Mucosa of descending colon (tissue), 3 donors: Measurements from ENCODE around the gene LILRB5. TPM values are rescaled to one million over a fixed set of nuclear protein-coding genes. Genes with fewer than 3 reads are reported as not detected.

Experiments used
- ATAC-seq: fragments of 200-7000 bp; cut with Tn5 transposase; one replicate; pipeline ENCODE4 v1.9.1; 2020; ENCODE audit warnings: mild to moderate bottlenecking, moderate library complexity
- DNase-seq, 3 donors: peaks; one replicate each; pipeline ENCODE4 v3.0.0-alpha.2; 2020
- H3K36me3 ChIP-seq: fragments of 200-600 bp; one replicate; pipeline ENCODE4 v1.8.0; 2021; ENCODE audit warnings: low read depth, mild to moderate bottlenecking
- H3K4me1 ChIP-seq: fragments of 200-600 bp; one replicate; pipeline ENCODE4 v1.8.0; 2021; ENCODE audit warnings: low read depth, mild to moderate bottlenecking
- H3K4me3 ChIP-seq: fragments of 200-600 bp; one replicate; pipeline ENCODE4 v1.8.0; 2021; ENCODE audit warnings: mild to moderate bottlenecking
- H3K9me3 ChIP-seq: fragments of 200-600 bp; one replicate; pipeline ENCODE4 v1.8.0; 2021; ENCODE audit warnings: mild to moderate bottlenecking
- intact Hi-C, 2 donors: fragments of 100-400 bp; cut with DNase I in 1 of 2; cut with micrococcal nuclease in 1 of 2; formaldehyde crosslinking; loops; one replicate each; pipeline versions ENCODE4 v1.11.0 to v1.11.1; 2022; cut with DNase I, micrococcal nuclease
- total RNA-seq, 3 donors: library from RNA; stranded (reverse); fragmentation: NEBNext Ultra II Directional in 2 of 3; extraction: Animal tissue kit (Norgen Biotek cat#: 25700) in 2 of 3; gene quantifications; one replicate each; pipeline versions ENCODE4 v1.2.1 to v1.2.4, GENCODE V29; 2021 to 2023
- TF ChIP-seq, protein P1 (sequence below): fragments of 200-600 bp; IDR thresholded peaks from one replicate; pipeline ENCODE4 v1.8.0; 2022; ENCODE audit warnings: antibody characterized with exemption, mild to moderate bottlenecking
- donor health status: DM: no; HTN: no; CAD: no; lungs with moderate emphysema.
- donor health status: DM: no; HTN: no; CAD: no.
- donor health status: DM: no; HTN: yes; CAD: no.

Gene LILRB5
- total RNA-seq, 3 donors from 2014 or later: 5.4 to 17.5 (median 12.2) TPM

DNA sequence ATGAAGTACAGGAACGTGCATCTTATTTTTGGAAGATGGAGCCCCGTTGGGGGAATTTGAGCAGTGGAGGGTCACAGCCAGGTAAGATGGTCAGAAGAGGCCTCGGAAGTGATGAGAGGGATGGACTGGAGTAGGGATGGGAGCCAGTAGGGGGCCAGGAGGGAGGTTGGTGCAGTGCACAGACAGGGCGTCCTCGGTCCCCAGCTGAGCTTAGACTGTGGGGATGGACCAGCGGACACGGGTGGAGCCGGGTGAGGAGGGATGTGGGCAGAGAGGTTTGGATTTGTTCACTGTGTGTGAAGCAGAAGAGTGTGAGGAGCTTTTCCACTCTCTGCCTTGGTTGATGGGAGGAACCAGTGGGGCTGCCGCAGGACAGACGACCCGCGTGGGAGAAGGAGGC lies 45.8 kb downstream of the LILRB5 start:
- H3K4me1 ChIP-seq: peaks cover 47% of the 10 kb centered on the region
- no peak for ATAC-seq

DNA sequence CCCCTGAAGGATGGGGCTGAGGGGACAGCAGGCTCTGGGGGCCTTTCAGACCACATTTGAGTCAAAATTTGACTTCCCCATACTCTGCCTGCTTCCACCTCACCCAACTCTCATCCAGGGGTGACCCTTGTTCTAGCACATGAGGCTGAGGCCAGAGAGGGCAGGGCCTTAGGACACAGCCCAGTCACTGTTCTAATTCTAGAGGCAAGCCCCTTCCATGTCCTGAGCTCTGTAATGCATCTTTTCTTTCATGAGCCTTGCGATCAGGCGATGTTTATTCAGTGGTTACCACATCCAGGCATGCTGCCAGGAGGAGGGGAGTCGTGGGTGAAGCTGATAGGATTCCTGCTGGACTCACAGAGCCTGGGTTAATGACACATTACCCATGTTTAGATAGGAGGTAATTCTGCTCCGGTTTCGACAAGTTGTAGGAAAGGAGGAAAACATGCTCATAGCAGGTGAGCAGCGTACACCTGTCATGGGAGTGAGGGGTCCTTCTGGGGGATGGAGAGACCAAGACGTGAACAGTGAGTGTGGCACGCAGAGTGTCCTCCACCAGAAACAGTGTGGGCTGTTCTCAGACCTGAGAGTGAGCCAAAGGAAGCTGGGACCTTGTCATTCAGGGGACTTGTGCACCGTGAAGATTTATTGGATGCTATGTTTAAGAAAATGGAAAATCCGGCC lies 47.1 kb downstream of the LILRB5 start:
- TF ChIP-seq, protein P1, sequence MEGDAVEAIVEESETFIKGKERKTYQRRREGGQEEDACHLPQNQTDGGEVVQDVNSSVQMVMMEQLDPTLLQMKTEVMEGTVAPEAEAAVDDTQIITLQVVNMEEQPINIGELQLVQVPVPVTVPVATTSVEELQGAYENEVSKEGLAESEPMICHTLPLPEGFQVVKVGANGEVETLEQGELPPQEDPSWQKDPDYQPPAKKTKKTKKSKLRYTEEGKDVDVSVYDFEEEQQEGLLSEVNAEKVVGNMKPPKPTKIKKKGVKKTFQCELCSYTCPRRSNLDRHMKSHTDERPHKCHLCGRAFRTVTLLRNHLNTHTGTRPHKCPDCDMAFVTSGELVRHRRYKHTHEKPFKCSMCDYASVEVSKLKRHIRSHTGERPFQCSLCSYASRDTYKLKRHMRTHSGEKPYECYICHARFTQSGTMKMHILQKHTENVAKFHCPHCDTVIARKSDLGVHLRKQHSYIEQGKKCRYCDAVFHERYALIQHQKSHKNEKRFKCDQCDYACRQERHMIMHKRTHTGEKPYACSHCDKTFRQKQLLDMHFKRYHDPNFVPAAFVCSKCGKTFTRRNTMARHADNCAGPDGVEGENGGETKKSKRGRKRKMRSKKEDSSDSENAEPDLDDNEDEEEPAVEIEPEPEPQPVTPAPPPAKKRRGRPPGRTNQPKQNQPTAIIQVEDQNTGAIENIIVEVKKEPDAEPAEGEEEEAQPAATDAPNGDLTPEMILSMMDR: no peak
- H3K9me3 ChIP-seq: no peaks in the 10 kb centered on the region
- H3K4me1 ChIP-seq: peaks cover 55% of the 10 kb centered on the region
- intact Hi-C loops: no loop called here
- peak; percentile 88 to 96 (median 90) for DNase-seq
- ATAC-seq: peak; percentile 74
- no peak overlapping the region for H3K4me3 ChIP-seq
- peaks cover 7% of the 10 kb centered on the region for H3K36me3 ChIP-seq

More for the DNA sequence above, 45.8 kb downstream of the LILRB5 start:
- TF ChIP-seq, protein P1: no peak
- Histone ChIP-seq H3K4me3 (no peak overlapping the region), H3K36me3 (peaks cover 7% of the 10 kb centered on the region), H3K9me3 (no peaks in the 10 kb centered on the region)
- DNase-seq: peak in 1 of 3 donors; percentile 41
- intact Hi-C loops: no loop called here

DNA sequence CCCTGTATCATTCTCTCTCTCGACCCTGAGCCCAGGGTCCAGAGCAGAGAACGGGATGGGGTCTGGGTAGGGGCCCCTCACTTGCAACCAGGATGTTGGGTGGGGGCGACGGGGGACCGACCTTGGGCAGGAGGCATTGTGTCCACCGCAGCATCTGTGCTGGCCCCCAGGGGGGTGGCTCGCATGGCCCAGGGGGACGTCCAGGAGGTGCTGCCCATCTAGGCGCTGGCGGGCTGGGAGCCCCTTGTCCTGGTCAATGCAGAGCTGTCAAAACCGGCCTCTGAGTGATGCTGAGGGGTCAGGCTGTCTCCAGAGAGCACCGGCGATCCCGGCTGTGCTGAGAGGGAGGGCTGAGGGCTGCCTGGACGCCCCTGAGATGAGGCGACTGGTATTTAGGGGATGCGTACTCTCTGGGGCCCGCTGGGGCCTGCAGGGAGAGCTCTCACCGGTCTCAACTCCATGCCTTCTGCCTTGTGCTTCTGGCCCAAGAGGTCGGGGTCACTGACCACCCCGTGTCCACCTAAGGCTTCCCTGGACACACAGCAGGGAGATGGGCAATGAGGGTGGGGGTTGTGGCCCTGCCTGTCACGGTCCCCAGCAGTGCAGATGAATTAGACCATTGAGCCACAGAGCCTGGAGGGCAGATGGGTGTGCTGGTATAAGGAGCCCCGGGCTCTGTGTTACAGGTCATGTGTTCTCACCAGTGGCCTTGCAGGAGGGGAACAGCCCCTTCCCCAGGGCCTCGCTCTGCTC lies 47.8 kb downstream of the LILRB5 start:
- no peaks in the 10 kb centered on the region for H3K9me3 ChIP-seq
- TF ChIP-seq, protein P1: no peak
- peaks cover 7% of the 10 kb centered on the region for H3K36me3 ChIP-seq
- intact Hi-C loops: no loop called here
- no peak overlapping the region for H3K4me3 ChIP-seq
- DNase-seq (peak in 2 of 3 donors; percentile 55 to 57), ATAC-seq (peak; percentile 26)
- peaks cover 61% of the 10 kb centered on the region for H3K4me1 ChIP-seq

GRCh38 chr19:54208784-54209057 lies 48.4 kb downstream of the LILRB5 start:
- H3K4me3 ChIP-seq: no peak overlapping the region
- no peak for DNase-seq
- H3K36me3 ChIP-seq: peaks cover 7% of the 10 kb centered on the region
- H3K9me3 ChIP-seq: no peaks in the 10 kb centered on the region
- H3K4me1 ChIP-seq: peaks cover 66% of the 10 kb centered on the region
- intact Hi-C loops: no loop called here
- no peak for ATAC-seq
- TF ChIP-seq, protein P1: no peak

- H3K4me1 ChIP-seq: peaks cover 72% of the 10 kb centered on the region
- intact Hi-C loops: no loop called here
- TF ChIP-seq, protein P1: no peak
- no peak overlapping the region for H3K4me3 ChIP-seq
- ATAC-seq: peak; percentile 7
- no peaks in the 10 kb centered on the region for H3K9me3 ChIP-seq
- peak; percentile 43 to 64 (median 61) for DNase-seq
- H3K36me3 ChIP-seq: peaks cover 7% of the 10 kb centered on the region
Observed at GRCh38 chr19:54207983-54208783, 48.9 kb downstream of the LILRB5 start.
